Progenitor cell of endocrine pancreas (in vitro differentiated cells): ENCODE data around the gene CEP89. TPM values are rescaled to one million over a fixed set of nuclear protein-coding genes. Genes with fewer than 3 reads are reported as not detected.
A peak's percentile ranks its signal among the peaks of the same experiment; 100 is the strongest.
"Not testable (repeated sequence)": the region's sequence is repeated elsewhere in the genome, so short reads cannot be mapped to it uniquely, and the experiment has no call there.

Experiments used
- DNase-seq: peaks from one replicate; pipeline ENCODE4 v3.0.0; 2021; ENCODE audit warnings: low spot score; ENCODE audit not compliant: unreplicated experiment
- H3K27ac Mint-ChIP-seq: 2 replicates; pipeline ENCODE4 v1.8.0; 2021; ENCODE audit warnings: mild to moderate bottlenecking, moderate library complexity, mixed read lengths
- H3K27me3 Mint-ChIP-seq: 2 replicates; pipeline ENCODE4 v1.8.0; 2021; ENCODE audit warnings: mixed read lengths
- H3K36me3 Mint-ChIP-seq: 2 replicates; pipeline ENCODE4 v1.8.0; 2022; ENCODE audit warnings: mixed read lengths; ENCODE audit not compliant: insufficient read depth
- H3K4me1 Mint-ChIP-seq: 2 replicates; pipeline ENCODE4 v1.8.0; 2021; ENCODE audit warnings: low read depth, mixed read lengths
- H3K4me3 Mint-ChIP-seq: 2 replicates; pipeline ENCODE4 v1.8.0; 2021; ENCODE audit warnings: low read depth, mild to moderate bottlenecking, moderate library complexity, mixed read lengths
- H3K9me3 Mint-ChIP-seq: 2 replicates; pipeline ENCODE4 v1.8.0; 2021; ENCODE audit warnings: low read depth, mixed read lengths
- CTCF ChIP-seq: fragments of 200-600 bp; sonication (generic); IDR thresholded peaks from one replicate; pipeline ENCODE4 v1.5.0; 2021; ENCODE audit warnings: antibody characterized with exemption, mild to moderate bottlenecking; ENCODE audit not compliant: unreplicated experiment
- total RNA-seq: library from RNA; stranded (reverse); gene quantifications from 2 replicates; pipeline ENCODE4 v1.2.1, GENCODE V29; 2021

Gene CEP89
- total RNA-seq, 1 donor from 2014 or later, result 47.3 TPM

- H3K9me3 Mint-ChIP-seq, result no peaks in the 10 kb centered on the region
- H3K27me3 Mint-ChIP-seq, result no peaks in the 10 kb centered on the region
- H3K36me3 Mint-ChIP-seq, result peaks cover 28% of the 10 kb centered on the region
- peaks cover 5% of the 10 kb centered on the region for H3K4me1 Mint-ChIP-seq
- H3K4me3 Mint-ChIP-seq, result no peak overlapping the region
- no peak for DNase-seq
- TF ChIP-seq CTCF, result no peak
- no peak overlapping the region for H3K27ac Mint-ChIP-seq
These were observed 17.0 kb upstream of the CEP89 start for GRCh38 chr19:32988724-32989123.

- H3K27ac Mint-ChIP-seq, H3K4me3 Mint-ChIP-seq, H3K4me1 Mint-ChIP-seq, H3K27me3 Mint-ChIP-seq, H3K9me3 Mint-ChIP-seq, DNase-seq: not testable (repeated sequence)
- H3K36me3 Mint-ChIP-seq, result peaks cover 28% of the 10 kb centered on the region
These were observed 16.5 kb upstream of the CEP89 start for GRCh38 chr19:32988254-32988653.

GRCh38 chr19:32982488-32982887, 10.7 kb upstream of the CEP89 start:
- DNase-seq, H3K4me1 Mint-ChIP-seq, H3K27me3 Mint-ChIP-seq, H3K27ac Mint-ChIP-seq, H3K4me3 Mint-ChIP-seq, H3K9me3 Mint-ChIP-seq: not testable (repeated sequence)
- peaks cover 22% of the 10 kb centered on the region for H3K36me3 Mint-ChIP-seq

GRCh38 chr19:32979807-32980206, 8.0 kb upstream of the CEP89 start:
- not testable (repeated sequence) for DNase-seq

GRCh38 chr19:32977813-32978212, 6.1 kb upstream of the CEP89 start:
- not testable (repeated sequence) for H3K27ac Mint-ChIP-seq, H3K4me3 Mint-ChIP-seq, DNase-seq, H3K4me1 Mint-ChIP-seq, H3K9me3 Mint-ChIP-seq, H3K27me3 Mint-ChIP-seq
- H3K36me3 Mint-ChIP-seq, result peaks cover 11% of the 10 kb centered on the region

More at GRCh38 chr19:32979807-32980206, 8.0 kb upstream of the CEP89 start:
- not testable (repeated sequence) for H3K27me3 Mint-ChIP-seq, H3K4me1 Mint-ChIP-seq, H3K4me3 Mint-ChIP-seq, H3K9me3 Mint-ChIP-seq, H3K27ac Mint-ChIP-seq
- H3K36me3 Mint-ChIP-seq, result peaks cover 16% of the 10 kb centered on the region

- no peak for TF ChIP-seq CTCF
- Mint-ChIP-seq H3K9me3 (no peaks in the 10 kb centered on the region), H3K4me1 (no peaks in the 10 kb centered on the region), H3K27me3 (no peaks in the 10 kb centered on the region), H3K4me3 (no peak overlapping the region), H3K27ac (peak overlapping the region; percentile 74), H3K36me3 (peaks cover 8% of the 10 kb centered on the region)
- DNase-seq, result no peak
These were observed 5.5 kb upstream of the CEP89 start for GRCh38 chr19:32977280-32977679.

GRCh38 chr19:32976223-32976805, 4.6 kb upstream of the CEP89 start:
- H3K27me3 Mint-ChIP-seq, result no peaks in the 10 kb centered on the region
- peak overlapping the region; percentile 73 for H3K27ac Mint-ChIP-seq
- DNase-seq, result peak; percentile 59
- H3K36me3 Mint-ChIP-seq, result peaks cover 10% of the 10 kb centered on the region
- no peaks in the 10 kb centered on the region for H3K9me3 Mint-ChIP-seq
- no peak overlapping the region for H3K4me3 Mint-ChIP-seq
- H3K4me1 Mint-ChIP-seq, result peaks cover 3% of the 10 kb centered on the region
- TF ChIP-seq CTCF, result peak; percentile 80
